GM21737 (cell line): ENCODE results near the gene RAF1.
"Not testable (repeated sequence)": the region's sequence is repeated elsewhere in the genome, so short reads cannot be mapped to it uniquely, and the experiment has no call there.

Source experiments
- ATAC-seq: cut with Tn5 transposase; IDR thresholded peaks from one replicate; pipeline ENCODE4 v1.9.1; 2021; ENCODE audit warnings: mild to moderate bottlenecking, moderate library complexity; ENCODE audit not compliant: unreplicated experiment

RAF1 gene

GRCh38 chr3:12562451-12562850 lies 101.5 kb downstream of the RAF1 start:
- ATAC-seq = no peak

- no peak for ATAC-seq
These were observed 102.5 kb downstream of the RAF1 start for GRCh38 chr3:12561397-12561796.

GRCh38 chr3:12560505-12561190 lies 103.3 kb downstream of the RAF1 start:
- peak; percentile 34 for ATAC-seq

DNA sequence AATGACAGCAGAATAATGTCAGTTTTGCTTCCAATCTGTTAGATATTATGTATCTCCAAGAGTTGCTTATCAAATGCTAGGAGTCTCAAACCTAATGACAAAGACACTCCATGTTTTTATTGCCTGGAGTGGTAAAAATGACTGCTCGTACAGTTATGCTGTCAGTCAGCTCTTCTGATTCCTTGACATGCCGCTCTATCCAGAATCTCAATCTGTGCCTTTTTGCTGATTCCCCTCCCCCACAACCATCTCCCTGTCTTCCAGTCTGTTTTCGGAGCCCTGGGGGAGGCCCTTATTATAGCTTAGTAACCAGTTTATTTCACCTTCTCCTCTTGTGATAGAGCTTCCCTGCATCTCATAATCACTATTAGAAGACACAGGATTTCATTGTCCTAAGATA lies 104.4 kb downstream of the RAF1 start:
- no peak for ATAC-seq

DNA sequence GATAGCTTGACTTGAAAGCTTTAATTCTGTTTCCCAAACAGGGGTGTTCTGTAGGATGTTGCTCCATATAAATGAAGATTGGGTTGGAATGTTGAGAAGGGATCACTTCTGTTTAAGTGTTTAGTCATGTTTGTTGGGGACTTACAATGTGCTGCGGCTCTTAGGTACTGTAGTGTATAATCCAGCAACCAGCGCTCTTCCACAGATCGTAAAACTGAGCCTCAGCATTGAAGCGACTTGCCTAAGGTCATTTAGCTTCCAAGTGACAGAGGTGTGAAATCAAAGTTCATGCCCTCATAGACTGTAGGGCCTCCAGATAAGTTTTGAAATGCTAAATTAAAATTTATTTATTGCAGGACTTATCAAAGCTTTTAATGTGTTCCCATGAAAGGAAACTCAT lies 105.2 kb downstream of the RAF1 start:
- ATAC-seq = no peak

- ATAC-seq = no peak
These were observed 106.3 kb downstream of the RAF1 start for GRCh38 chr3:12557473-12558100.

GRCh38 chr3:12556690-12557472 lies 107.0 kb downstream of the RAF1 start, which contains the start of gene MKRN2:
Gene MKRN2, plus strand, starts transcription at chr3:12557087. Its CDS starts 64 bp downstream, at chr3:12557151.
- peak; percentile 85 for ATAC-seq

DNA sequence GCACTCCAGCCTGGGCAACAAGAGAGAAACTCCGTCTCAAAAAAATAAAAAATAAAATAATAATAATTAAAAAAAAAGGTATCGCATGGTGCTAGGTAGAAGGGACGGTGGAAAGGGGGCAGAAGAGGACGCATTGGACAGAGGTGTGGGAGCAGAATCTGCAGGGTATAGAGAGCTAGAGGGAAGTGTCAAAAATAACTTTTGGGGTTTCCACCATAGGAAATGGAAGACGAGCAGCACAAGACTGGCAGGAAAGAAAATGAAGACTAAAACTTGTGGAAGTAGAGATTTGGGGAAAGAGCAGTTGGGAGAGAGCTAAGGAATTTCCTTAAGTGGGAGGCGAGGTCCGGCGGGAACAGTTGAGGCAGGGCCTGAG lies 107.6 kb downstream of the RAF1 start:
- ATAC-seq = no peak

- ATAC-seq = no peak
These were observed 110.0 kb downstream of the RAF1 start for GRCh38 chr3:12553921-12554391.

DNA sequence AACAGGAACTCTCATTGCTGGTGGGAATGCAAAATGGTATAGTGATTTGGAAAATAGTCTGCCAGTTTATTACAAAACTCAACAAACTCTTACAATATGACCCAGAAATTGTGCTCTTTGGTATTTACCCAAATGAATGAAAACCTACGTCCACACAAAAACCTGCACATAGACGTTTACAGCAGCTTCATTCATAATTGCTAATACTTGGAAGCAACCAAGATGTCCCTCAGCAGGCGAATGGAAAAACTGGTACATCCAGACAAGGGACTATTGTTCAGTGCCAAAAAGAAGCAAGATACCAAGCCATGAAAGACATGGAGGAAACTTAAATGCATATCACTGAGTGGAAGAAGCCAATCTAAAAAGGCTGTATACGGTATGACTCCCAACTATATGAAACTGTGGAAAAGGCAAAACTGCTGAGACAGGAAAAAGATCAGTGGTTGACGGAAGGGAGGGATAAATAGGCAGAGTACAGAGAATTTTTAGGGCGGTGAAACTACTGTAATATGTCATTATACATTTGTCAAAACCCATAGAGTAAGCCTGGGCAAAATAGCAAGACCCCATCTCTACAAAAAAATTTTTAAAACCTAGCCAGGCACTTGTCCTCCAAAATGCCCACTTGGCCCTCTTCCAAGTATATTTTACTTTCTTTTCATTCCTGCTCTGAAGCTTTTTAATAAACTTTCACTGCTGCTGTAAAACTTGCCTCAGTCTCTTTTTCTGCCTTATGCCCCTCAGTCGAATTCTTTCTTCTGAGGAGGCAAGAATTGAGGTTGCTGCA lies 113.8 kb downstream of the RAF1 start:
- ATAC-seq = no peak

- no peak for ATAC-seq
These were observed 118.5 kb downstream of the RAF1 start, which contains the start of gene MKRN2OS for GRCh38 chr3:12545473-12545791. Gene MKRN2OS, minus strand, starts transcription at chr3:12545499. Its CDS starts 35 bp downstream, at chr3:12545464.

- ATAC-seq = no peak
These were observed 119.1 kb downstream of the RAF1 start for GRCh38 chr3:12544652-12545472.

DNA sequence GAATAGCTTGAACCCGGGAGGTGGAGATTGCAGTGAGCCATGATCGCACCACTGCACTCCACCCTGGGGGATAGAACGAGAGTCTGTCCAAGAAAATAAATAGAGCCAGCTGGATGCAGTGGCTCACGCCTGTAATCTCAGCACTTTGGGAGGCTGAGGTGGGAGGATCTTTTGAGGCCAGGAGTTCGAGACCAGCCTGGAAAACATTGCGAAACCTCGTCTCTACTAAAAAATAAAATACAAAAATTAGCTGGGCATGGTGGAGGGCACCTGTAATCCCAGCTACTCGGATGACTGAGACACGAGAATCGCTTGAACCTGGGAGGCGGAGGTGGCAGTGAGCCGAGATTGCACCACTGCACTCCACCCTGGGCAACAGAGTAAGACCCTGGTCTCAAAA lies 120.4 kb downstream of the RAF1 start:
- not testable (repeated sequence) for ATAC-seq

DNA sequence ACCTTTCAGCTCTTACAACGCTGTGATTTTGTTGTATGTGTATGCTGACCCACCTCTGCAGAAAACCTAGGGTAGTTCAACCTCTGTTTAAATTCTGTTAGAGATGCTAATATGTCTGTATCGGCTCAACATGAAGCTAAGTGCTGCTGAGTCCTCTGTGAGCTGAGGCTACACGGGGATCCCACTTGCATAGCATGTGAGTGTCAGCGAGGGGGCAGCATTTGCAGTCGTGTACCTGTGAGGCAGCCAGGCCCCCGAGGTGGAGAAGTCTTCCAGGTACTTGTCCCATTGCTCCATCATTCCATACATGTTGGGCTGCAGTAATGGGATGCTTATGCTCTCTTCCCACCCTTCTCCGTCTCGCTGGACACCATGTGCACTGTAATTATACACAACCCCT lies 122.3 kb downstream of the RAF1 start:
- ATAC-seq = no peak

- ATAC-seq = no peak
These were observed 127.5 kb downstream of the RAF1 start for GRCh38 chr3:12536423-12536822.
